H9 (cell line): ENCODE results near the gene ANK2. TPM values are rescaled to one million over a fixed set of nuclear protein-coding genes. Genes with fewer than 3 reads are reported as not detected.

Source experiments
- DNase-seq: peaks from one replicate; pipeline ENCODE4 v3.0.0-alpha.2; 2017
- H2AFZ ChIP-seq: one replicate; pipeline ENCODE4 v1.6.1; 2013; ENCODE audit warnings: mild to moderate bottlenecking, low read length, control low read depth, moderate library complexity
- H2AK5ac ChIP-seq: 2 replicates; pipeline ENCODE4 v1.6.1; 2013; ENCODE audit warnings: low read length, control low read depth, mixed read lengths; ENCODE audit not compliant: insufficient read length
- H2BK120ac ChIP-seq: one replicate; pipeline ENCODE4 v1.6.1; 2013; ENCODE audit warnings: low read depth, mild to moderate bottlenecking, low read length, control low read depth, inconsistent platforms; ENCODE audit not compliant: poor library complexity, severe bottlenecking
- H2BK12ac ChIP-seq: 2 replicates; pipeline ENCODE4 v1.6.1; 2013; ENCODE audit warnings: low read length, control low read depth, mixed read lengths, low read depth; ENCODE audit not compliant: insufficient read length
- H2BK15ac ChIP-seq: 2 replicates; pipeline ENCODE4 v1.6.1; 2013; ENCODE audit warnings: low read depth, low read length, control low read depth
- H2BK20ac ChIP-seq: one replicate; pipeline ENCODE4 v1.6.1; 2013; ENCODE audit warnings: low read depth, mild to moderate bottlenecking, low read length, control low read depth, inconsistent platforms; ENCODE audit not compliant: poor library complexity, severe bottlenecking
- H2BK5ac ChIP-seq: 2 replicates; pipeline ENCODE4 v1.6.1; 2013; ENCODE audit warnings: low read length, control low read depth, mixed read lengths; ENCODE audit not compliant: insufficient read length
- H3K14ac ChIP-seq: 2 replicates; pipeline ENCODE4 v1.6.1; 2013; ENCODE audit warnings: low read length, control low read depth; ENCODE audit not compliant: insufficient read depth
- H3K18ac ChIP-seq: 2 replicates; pipeline ENCODE4 v1.6.1; 2013; ENCODE audit warnings: low read depth, mild to moderate bottlenecking, mixed read lengths, low read length, control low read depth; ENCODE audit not compliant: insufficient read length
- H3K23ac ChIP-seq: 2 replicates; pipeline ENCODE4 v1.6.1; 2013; ENCODE audit warnings: low read length, control low read depth, mixed read lengths, low read depth; ENCODE audit not compliant: insufficient read length
- H3K23me2 ChIP-seq: 2 replicates; pipeline ENCODE4 v1.6.1; 2013; ENCODE audit warnings: low read depth, mild to moderate bottlenecking, mixed read lengths, low read length, control low read depth; ENCODE audit not compliant: insufficient read length, poor library complexity, severe bottlenecking
- H3K27ac ChIP-seq: 2 replicates; pipeline ENCODE4 v1.5.1; 2013; ENCODE audit warnings: low read length, control low read depth, mixed read lengths, low read depth; ENCODE audit not compliant: insufficient read length
- H3K27me3 ChIP-seq: 2 replicates; pipeline ENCODE4 v1.6.1; 2013; ENCODE audit warnings: low read length, control low read depth, inconsistent platforms; ENCODE audit not compliant: insufficient read depth
- H3K4ac ChIP-seq: 2 replicates; pipeline ENCODE4 v1.6.1; 2013; ENCODE audit warnings: low read depth, mild to moderate bottlenecking, control low read depth, inconsistent platforms, low read length, moderate library complexity
- H3K4me1 ChIP-seq: 2 replicates; pipeline ENCODE4 v1.6.1; 2013; ENCODE audit warnings: low read length, control low read depth, inconsistent platforms; ENCODE audit not compliant: insufficient read depth
- H3K4me2 ChIP-seq: 2 replicates; pipeline ENCODE4 v1.6.1; 2013; ENCODE audit warnings: low read length, control low read depth, mixed read lengths; ENCODE audit not compliant: insufficient read length, insufficient read depth
- H3K56ac ChIP-seq: 2 replicates; pipeline ENCODE4 v1.6.1; 2013; ENCODE audit warnings: low read depth, mild to moderate bottlenecking, mixed read lengths, low read length, control low read depth; ENCODE audit not compliant: insufficient read length
- H3K79me1 ChIP-seq: 2 replicates; pipeline ENCODE4 v1.6.1; 2013; ENCODE audit warnings: low read depth, mild to moderate bottlenecking, moderate library complexity, low read length, control low read depth, inconsistent platforms; ENCODE audit not compliant: insufficient read depth, poor library complexity, severe bottlenecking
- H3K79me2 ChIP-seq: 2 replicates; pipeline ENCODE4 v1.6.1; 2013; ENCODE audit warnings: low read length, control low read depth, inconsistent platforms; ENCODE audit not compliant: insufficient read depth
- H3K9ac ChIP-seq: 2 replicates; pipeline ENCODE4 v1.6.1; 2013; ENCODE audit warnings: low read length, control low read depth, mixed read lengths; ENCODE audit not compliant: insufficient read length; ENCODE audit errors: extremely low read depth
- H3K9me3 ChIP-seq: one replicate; pipeline ENCODE4 v1.6.1; 2013; ENCODE audit warnings: low read depth, low read length, inconsistent platforms; ENCODE audit not compliant: control insufficient read depth
- H3T11ph ChIP-seq: one replicate; pipeline ENCODE4 v1.6.1; 2013; ENCODE audit warnings: mild to moderate bottlenecking, low read length, control low read depth, inconsistent platforms
- H4K20me1 ChIP-seq: one replicate; pipeline ENCODE4 v1.6.1; 2013; ENCODE audit not compliant: control insufficient read depth, insufficient read length, insufficient read depth
- H4K5ac ChIP-seq: 2 replicates; pipeline ENCODE4 v1.6.1; 2013; ENCODE audit warnings: low read depth, mild to moderate bottlenecking, mixed read lengths, low read length, control low read depth; ENCODE audit not compliant: insufficient read length
- H4K8ac ChIP-seq: replicated peaks from 2 replicates; pipeline ENCODE4 v1.6.1; 2013; ENCODE audit warnings: low read length, control low read depth, mixed read lengths, low read depth; ENCODE audit not compliant: insufficient read length
- H4K91ac ChIP-seq: 2 replicates; pipeline ENCODE4 v1.6.1; 2013; ENCODE audit warnings: low read depth, mild to moderate bottlenecking, moderate library complexity, mixed read lengths, low read length, control low read depth; ENCODE audit not compliant: insufficient read length
- H3K27ac Mint-ChIP-seq, 3 experiments: 2 replicates in 2 of 3; 3 replicates in 1 of 3; pipeline ENCODE4 v1.8.0; 2020 to 2021; ENCODE audit warnings: mixed read lengths in 3 of 3, mild to moderate bottlenecking in 1 of 3, moderate library complexity in 1 of 3
- H3K27me3 Mint-ChIP-seq: 2 replicates; pipeline ENCODE4 v1.8.0; 2021; ENCODE audit warnings: low read depth, mild to moderate bottlenecking, moderate library complexity, mixed read lengths
- H3K36me3 Mint-ChIP-seq, 3 experiments: 2 replicates in 2 of 3; 3 replicates in 1 of 3; pipeline ENCODE4 v1.8.0; 2020 to 2021; ENCODE audit warnings: low read depth in 3 of 3, mixed read lengths in 3 of 3; ENCODE audit not compliant: insufficient read depth in 1 of 3
- H3K4me1 Mint-ChIP-seq, 2 experiments: 2 replicates each; pipeline ENCODE4 v1.8.0; 2020; ENCODE audit warnings: mixed read lengths in 2 of 2
- H3K4me3 Mint-ChIP-seq, 2 experiments: 2 replicates in 1 of 2; 3 replicates in 1 of 2; pipeline ENCODE4 v1.8.0; 2020 to 2021; ENCODE audit warnings: mild to moderate bottlenecking in 2 of 2, mixed read lengths in 2 of 2, moderate library complexity in 1 of 2
- H3K9me3 Mint-ChIP-seq, 2 experiments: 2 replicates in 1 of 2; 3 replicates in 1 of 2; pipeline ENCODE4 v1.8.0; 2020; ENCODE audit warnings: mild to moderate bottlenecking in 2 of 2, mixed read lengths in 2 of 2, moderate library complexity in 1 of 2
- WGBS: extraction: QIAGEN DNeasy Blood & Tissue Kit; methylation state at CpG from one replicate; pipeline ENCODE4 v1.1.7; 2013; ENCODE audit warnings: missing lambda C conversion rate, low lambda C conversion rate, mixed read lengths; ENCODE audit not compliant: insufficient read length; ENCODE audit errors: extremely low coverage; 5-methylcytosine and 5-hydroxymethylcytosine counted together
- total RNA-seq: library from RNA; stranded (reverse); gene quantifications from 2 replicates; pipeline ENCODE4 v1.2.1, GENCODE V29; 2021
- TF ChIP-seq, protein P1 (sequence below): fragments of 200-600 bp; sonication (generic); conservative IDR thresholded peaks from 3 replicates; pipeline ENCODE4 v1.8.0; 2021; ENCODE audit warnings: antibody characterized with exemption, mild to moderate bottlenecking

The ANK2 gene
- total RNA-seq, 1 experiment from 2014 or later, result 36.8 TPM

DNA sequence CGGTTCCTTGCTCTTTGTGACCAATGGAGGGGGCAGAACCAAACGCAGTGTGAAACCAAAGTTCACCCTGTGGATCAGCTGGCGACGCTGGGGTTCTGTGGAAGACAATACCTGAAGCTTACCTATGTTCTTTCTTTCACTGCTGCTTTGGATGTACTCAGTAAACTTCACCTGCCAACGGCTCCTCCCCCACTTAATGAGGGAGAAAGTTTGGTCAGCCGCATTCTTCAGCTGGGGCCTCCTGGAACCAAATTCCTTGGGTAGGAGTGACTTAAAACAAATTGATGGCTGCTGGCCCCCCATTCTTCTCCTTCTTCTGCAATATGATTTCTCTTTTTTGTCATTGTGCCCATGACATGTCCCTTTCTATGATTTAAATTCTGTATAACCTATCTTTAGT, 282.4 kb downstream of the ANK2 start:
- Mint-ChIP-seq H3K27me3 (no peaks in the 10 kb centered on the region), H3K9me3 (no peaks in the 10 kb centered on the region), H3K36me3 (peaks cover 8 to 43% (median 8%) of the 10 kb centered on the region in 3 experiments), H3K4me3 (no peak overlapping the region), H3K27ac (peak overlapping the region; percentile 34 to 85 (median 80); a peak in 5 of 7 replicates), H3K4me1 (peaks cover 14 to 27% of the 10 kb centered on the region in 2 experiments)
- Histone ChIP-seq H2BK5ac (no peak overlapping the region), H2BK120ac (no peak overlapping the region), H3K14ac (peak overlapping the region; percentile 64), H3K4me1 (peaks cover 3% of the 10 kb centered on the region; the same call in 1 of the 2 replicates), H3K79me2 (no peaks in the 10 kb centered on the region), H3K79me1 (no peaks in the 10 kb centered on the region), H2AK5ac (no peak overlapping the region), H3K27ac (no peak overlapping the region), H3T11ph (no peak overlapping the region), H3K4ac (no peak overlapping the region), H2BK12ac (no peak overlapping the region), H4K20me1 (no peaks in the 10 kb centered on the region), H2AFZ (no peak overlapping the region), H3K9me3 (no peaks in the 10 kb centered on the region), H3K9ac (no peak overlapping the region), H3K4me2 (no peak overlapping the region), H3K23ac (no peak overlapping the region), H2BK20ac (no peak overlapping the region), H4K5ac (no peak overlapping the region), H4K91ac (no peak overlapping the region), H3K18ac (no peak overlapping the region), H2BK15ac (no peak overlapping the region), H3K23me2 (no peaks in the 10 kb centered on the region), H4K8ac (no peak overlapping the region), H3K27me3 (no peaks in the 10 kb centered on the region), H3K56ac (no peak overlapping the region)
- peak; percentile 40 for DNase-seq
- WGBS, result no CpG with 5 or more reads among the region's 6 CpGs
- TF ChIP-seq, protein P1, sequence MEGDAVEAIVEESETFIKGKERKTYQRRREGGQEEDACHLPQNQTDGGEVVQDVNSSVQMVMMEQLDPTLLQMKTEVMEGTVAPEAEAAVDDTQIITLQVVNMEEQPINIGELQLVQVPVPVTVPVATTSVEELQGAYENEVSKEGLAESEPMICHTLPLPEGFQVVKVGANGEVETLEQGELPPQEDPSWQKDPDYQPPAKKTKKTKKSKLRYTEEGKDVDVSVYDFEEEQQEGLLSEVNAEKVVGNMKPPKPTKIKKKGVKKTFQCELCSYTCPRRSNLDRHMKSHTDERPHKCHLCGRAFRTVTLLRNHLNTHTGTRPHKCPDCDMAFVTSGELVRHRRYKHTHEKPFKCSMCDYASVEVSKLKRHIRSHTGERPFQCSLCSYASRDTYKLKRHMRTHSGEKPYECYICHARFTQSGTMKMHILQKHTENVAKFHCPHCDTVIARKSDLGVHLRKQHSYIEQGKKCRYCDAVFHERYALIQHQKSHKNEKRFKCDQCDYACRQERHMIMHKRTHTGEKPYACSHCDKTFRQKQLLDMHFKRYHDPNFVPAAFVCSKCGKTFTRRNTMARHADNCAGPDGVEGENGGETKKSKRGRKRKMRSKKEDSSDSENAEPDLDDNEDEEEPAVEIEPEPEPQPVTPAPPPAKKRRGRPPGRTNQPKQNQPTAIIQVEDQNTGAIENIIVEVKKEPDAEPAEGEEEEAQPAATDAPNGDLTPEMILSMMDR, result no peak
